ENCODE measurements around the gene NLGN1.

Gene NLGN1

DNA sequence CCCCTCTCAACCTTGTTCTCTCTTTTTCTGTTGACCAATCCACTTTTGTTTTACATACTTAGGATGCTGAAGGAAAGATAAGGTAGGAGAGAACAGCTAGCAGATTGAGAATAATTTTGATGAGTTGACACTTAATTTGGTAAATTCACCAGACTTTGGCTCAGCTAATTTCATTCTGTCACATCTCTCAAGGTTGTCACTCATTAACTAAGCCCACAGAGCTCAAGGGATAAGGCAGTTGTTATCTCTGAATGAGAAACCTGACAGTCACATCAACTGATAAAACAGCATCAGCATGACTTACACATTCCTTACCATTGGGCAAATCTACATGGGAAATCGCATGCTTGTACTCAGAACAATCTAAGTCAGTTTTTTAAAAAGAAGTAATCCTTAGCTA, 591.4 kb downstream of the NLGN1 start:
- DNase-seq (ENCODE audit: low read depth): no peak

DNA sequence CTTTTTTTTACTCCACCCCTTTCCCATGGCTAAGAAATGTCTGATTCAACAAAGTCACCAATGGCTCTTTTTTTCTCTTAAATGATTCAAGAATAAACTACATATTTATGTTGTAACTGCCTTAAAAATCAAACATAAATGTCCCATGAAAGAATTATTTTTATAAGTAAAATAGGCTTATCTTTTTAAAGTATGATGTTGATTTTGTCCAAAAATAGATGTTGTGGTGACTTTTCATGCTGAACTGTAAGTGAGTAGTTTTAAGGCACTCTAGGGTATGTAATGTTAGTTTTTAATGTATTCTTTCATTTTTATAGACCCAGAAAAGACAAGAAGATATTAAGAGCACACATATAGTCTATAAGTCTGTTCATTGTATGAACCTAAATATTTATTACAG, 594.9 kb downstream of the NLGN1 start:
- no peak for DNase-seq (ENCODE audit: low read depth)

DNA sequence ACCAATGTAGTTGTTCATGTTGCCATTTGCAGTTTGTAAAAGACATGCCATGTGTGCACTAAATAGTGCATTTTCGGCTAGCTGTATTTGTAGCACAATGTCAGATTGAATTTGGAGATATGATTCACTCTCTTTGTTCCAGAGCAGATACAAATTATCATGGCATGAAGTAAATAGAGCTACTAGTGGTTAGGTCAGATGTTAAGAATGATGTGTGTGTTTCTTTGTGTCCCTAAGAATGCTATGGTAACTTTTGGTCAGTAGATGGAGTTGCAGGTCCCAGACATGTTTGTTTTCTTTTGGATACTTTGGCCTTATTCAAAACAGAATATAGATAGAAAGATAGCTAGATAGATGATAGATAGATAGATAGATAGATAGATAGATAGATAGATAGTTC, 595.8 kb downstream of the NLGN1 start:
- no peak for DNase-seq (ENCODE audit: low read depth)

DNA sequence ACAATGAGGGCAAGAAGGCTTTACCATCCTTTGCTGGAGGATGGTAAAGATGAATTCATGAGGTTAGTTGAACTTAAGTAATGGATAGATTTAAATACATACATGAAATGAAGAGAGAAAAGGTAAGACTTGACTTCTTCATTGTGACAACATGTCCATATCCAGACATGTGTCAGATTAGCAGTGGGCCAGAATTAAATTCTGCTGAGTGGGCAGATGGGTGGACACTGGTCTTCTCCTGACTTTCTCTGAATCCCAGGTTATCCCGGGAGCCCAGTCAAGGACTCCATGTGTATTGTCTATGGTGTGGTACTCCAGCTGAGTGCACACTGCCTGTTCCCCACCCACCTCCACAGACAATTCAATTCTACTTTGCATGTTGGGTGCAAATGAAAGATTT, 603.1 kb downstream of the NLGN1 start:
- DNase-seq (ENCODE audit: low read depth): no peak

DNA sequence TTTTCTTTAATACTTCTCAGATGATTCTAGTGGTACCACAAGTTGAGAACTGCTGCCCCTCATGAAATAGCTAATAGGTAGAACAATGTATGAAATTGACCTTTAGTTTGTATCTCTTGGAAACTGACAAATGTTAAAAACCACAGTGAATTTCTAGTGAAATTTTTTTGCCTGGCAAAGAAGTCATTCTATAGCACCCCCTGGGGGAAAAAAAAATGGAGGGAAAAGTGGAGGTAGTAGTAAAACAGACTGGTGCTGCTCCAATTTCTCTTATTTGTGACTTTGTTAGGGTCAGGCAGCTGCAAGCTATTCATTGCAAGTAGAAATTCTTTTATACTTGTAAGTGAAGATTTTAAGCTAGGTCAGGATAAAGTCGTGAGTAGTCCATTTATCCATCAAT, 605.0 kb downstream of the NLGN1 start:
- DNase-seq (ENCODE audit: low read depth): no peak

DNA sequence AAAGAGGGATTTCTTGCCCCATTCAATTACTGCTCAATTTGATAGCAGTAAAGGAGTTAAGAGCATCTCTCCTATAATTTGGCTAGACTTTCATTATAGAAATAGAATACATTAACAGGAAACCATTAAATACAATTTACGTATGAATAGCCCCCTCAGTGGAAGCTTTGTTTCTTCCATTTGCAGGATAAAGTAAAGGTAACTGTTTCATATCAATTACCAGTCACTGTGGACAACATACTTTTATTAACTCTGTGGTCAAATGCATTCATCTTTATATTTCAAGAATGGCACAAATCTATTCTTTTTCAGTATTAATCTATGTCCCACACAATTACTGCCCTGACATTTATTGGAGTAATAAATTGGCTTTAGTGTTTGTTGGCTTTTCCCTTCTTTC, 613.4 kb downstream of the NLGN1 start:
- DNase-seq (ENCODE audit: low read depth): no peak

DNA sequence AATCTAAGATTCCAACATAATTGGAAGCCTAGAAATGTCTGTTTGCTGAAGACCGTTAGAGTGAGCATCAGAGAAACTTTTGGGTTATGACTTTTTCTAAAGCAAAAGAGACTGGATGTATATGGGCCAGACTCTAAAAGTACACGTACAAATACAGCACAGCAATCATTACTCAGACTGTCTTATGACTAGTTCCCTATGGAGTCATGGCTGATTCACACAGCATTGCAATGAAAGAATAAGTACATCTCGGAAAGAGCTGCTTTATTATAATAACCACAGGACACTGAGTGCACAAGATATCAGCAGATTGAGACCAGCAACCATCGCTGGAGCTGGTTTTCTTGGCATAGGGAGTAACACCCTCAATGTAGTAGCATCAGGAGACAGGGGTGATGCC, 618.6 kb downstream of the NLGN1 start:
- no peak for DNase-seq (ENCODE audit: low read depth)

DNA sequence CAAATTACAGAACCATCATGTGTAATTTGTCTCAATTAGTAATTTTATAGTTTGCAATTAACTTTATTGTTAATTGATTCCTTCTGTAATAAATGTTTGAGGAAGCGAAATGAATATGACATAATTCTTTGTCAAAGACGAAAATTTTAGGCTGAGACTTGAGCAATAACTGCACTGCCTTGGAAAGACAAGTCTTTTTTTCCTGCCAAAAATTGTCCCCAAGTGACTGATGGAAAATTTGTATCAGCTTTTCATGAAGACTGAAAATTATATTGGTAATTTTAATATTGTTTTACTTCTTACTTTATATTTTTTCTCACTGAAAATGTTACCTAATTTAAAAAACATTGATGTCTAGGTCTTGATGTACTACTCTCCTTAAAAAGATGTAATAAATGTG, 622.6 kb downstream of the NLGN1 start:
- no peak for DNase-seq (ENCODE audit: low read depth)

DNA sequence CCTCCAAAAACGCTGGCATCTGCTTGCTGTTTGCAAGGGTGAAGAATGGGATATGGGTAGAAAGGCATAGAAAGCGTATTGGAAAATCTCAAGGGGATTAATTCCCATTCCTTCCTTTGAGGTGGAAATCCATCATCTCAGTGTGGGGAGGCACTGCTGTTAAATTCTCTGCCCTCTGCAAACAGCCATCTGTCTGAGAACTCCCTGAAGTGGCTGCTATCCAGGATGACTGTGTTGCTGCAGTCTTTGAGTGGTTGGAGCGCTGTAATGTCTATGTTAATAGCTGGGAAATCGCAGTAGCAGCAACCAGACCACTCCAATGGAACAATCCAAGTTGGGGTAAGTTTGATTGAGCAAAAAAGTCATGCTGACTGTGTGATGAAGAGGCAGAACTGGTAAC, 625.9 kb downstream of the NLGN1 start:
- DNase-seq (ENCODE audit: low read depth): no peak

DNA sequence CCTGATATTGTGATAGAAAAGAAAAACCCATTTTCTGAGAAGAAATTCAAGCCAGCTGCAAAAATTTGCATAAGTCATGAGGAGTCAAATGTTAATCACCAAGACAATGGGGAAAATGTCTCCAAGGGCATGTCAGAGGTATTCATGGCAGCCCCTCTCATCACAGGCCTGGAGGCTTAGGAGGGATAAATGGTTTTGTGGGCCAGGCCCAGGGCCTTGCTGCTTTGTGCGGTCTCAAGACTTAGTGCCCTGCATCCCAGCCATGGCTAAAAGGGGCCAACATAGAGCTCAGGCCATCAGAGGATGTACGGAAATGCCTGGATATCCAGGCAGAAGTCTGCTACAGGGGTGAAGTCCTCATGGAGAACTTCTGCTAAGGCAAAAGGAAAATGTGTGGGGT, 631.1 kb downstream of the NLGN1 start:
- no peak for DNase-seq (ENCODE audit: low read depth)

DNA sequence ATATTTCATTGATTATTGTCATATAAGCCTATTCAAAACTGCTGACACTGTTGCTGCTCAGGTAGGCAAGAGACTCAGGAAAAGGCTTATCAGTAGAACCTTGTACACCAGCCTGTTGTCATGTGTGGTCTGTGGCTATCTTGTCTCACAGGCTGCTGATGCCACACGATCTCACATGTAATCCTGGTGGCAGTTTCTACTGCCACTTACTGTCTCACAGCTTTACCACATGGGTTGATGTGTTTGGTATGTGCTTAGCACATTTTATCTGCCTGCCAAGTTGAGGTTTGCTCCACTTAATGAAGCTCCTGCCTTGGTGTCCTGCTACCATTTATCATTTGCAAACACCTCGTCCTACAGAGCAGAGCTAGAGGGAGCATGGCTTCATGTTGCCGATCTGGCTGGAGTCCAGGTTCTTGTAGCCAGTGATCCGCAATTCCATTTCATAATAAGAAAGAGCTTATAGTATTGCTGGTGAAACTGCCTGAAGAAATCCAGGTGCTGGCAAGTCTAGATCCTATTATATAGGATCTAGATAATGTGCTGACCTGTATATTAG, 637.9 kb downstream of the NLGN1 start:
- no peak for DNase-seq (ENCODE audit: low read depth)

DNA sequence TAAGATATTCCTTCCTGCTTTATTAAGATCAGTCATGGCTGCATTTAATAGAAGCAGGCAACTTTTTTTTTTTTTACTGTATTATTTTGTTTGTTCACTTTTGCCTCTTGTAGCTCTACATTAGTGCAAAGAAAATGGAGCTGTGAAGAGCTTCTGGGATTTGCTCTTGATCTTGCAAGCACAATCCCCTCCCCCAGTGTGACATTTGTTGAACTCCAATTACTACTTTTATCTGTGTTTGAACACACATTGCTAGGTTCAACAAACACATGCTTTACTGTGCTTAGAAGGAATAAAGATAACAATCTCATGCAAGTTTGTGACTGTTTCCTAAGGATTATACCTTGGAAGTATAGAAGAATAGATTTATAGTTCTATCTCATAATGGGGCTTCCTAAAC, 648.8 kb downstream of the NLGN1 start:
- no peak for DNase-seq (ENCODE audit: low read depth)

DNA sequence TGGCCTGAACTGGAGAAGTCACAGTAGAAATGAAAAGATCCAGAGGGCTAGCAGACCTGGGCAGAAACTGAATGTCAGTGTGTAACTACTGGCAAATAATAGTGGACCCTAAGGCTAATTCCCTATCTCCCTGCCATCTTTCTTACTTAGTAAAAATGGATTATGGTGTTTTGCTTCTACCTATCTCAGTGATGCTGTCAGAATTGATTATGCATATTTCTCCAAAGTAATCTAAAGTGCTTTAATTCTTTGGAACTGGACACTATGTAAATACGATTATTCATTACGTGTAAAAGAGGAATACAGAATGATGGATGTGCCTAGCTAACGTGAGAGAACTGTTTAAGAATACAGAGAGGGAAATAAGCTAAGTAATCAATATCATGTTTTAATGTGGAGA, 651.9 kb downstream of the NLGN1 start:
- no peak for DNase-seq (ENCODE audit: low read depth)

DNA sequence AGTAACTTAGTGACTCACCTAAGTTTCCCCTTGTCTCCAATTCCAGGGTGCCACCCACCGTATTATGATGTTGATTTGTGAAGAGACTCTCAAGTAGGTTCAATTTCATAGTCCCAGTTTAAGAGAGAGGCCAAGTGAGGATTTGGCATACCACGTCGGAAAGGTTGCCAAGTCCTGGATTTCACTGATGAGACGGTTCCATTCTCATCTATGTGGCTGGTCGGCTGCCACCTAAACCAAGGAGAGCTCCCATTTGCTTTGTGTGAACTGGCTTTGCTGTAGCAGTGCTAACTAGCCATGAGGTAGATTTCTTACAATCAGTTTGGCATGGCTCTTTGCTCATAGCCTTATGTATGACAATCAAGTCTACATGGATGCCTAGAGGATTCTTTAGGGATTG, 653.6 kb downstream of the NLGN1 start:
- DNase-seq (ENCODE audit: low read depth): no peak

DNA sequence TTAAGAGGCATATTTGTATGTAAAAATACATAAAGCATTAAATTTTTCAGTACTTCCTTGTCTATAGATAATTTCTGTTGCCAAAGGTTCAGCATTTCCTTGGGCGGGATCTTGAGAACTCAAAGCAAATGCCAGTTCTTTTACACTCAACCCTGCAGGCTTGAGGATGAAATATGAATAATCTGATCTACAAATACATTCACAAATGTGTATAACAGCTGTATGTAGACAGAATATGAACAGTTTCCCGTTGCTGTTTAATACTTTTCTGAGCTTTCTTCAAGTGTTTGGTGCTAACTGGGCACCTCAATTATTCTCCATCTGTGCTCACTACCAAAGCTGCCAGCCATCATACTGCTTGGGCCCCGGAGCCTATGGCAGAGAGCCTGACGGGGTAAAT, 661.3 kb downstream of the NLGN1 start:
- no peak for DNase-seq (ENCODE audit: low read depth)

DNA sequence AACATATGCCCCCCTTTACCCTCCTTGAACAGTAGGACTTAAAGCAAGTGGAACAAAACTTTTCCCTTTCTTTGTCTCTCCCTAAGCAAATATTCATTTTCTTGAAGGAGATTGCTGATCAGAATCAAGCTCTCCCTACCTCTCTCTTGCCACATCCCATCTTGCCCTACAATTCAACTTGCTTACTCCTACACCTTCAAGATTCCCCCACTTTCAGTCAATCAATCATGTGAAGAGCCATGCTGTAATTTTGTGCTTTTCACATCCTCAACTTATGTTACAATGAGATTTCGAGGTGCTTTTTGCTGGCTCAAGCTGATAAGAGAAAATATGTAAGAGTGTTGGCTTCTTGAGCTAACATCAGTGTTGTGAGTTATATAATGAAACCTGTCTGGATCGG, 662.9 kb downstream of the NLGN1 start:
- DNase-seq (ENCODE audit: low read depth): no peak

DNA sequence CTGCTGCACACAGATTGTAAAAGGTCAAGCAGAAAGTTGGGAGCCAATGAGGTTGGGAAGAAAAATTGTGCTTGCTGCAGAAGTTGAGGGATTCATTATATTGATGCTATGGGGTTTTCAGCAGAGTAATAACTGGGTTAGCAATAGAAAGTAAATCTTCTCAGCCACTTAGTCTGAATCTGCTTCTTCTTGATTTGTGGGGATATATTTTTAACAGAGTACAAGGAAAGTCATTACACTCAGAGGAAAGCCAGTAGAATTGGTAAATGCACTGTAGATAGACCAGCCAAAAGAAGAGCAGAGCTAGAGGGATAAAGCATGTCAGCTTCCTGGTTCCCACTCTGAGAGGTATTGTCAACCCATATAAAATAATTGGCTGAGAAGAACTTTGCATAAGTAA, 663.6 kb downstream of the NLGN1 start:
- DNase-seq (ENCODE audit: low read depth): no peak

DNA sequence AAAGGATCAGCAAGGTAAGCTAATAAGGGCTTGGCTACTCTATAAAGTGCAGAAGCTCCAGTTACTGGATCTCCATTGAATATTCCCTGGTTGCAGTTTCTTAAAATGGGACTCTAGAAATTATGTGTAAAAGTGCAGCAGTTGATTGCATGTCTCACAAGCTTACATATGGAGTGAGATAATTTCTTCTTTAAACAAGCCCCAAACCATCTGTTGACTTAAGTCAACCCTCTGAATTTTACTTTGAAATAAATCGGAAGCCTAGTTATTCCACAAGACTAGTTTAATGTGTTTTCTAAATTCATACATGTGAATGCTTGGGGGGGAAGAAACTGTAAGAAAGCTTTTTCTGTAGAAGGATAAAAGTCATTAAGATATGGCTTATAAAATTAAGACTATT, 664.2 kb downstream of the NLGN1 start:
- DNase-seq (ENCODE audit: low read depth): no peak

DNA sequence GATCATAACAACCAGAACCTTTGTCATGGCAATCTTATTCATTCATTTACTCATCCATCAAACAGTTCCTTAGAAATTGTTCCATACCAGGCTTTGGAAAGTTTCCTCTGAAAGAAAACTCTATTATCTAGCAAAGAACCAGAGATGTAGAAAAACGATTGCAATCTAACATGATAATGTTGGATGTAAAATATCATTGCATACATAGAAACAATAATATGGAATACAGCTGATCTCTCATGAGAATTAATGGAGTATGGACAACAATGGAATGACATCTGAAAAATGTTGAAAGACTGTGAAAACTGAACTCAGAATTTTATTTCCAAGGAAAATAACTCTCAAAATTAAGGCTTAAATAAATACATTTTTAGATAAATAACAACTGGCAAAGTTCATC, 665.4 kb downstream of the NLGN1 start:
- no peak for DNase-seq (ENCODE audit: low read depth)

DNA sequence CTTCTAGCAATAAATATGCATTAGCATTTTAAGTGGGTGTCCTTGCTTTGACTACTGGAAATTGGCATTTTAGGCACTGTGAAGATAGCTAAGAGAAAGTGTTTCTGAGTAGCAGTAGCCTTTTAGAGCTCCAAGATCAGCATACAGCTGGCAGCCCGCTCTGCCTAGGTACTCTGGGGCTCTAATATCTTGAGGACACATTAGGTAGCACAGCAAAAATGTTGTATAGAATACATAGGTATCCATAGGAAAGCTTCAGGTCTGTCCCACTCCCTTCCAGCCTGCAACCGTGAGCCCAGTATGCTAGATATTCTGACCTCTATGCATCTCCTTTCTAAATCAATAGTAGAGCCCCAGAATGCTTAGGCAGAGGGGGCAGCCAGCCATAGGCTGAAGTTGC, 670.5 kb downstream of the NLGN1 start:
- no peak for DNase-seq (ENCODE audit: low read depth)

DNA sequence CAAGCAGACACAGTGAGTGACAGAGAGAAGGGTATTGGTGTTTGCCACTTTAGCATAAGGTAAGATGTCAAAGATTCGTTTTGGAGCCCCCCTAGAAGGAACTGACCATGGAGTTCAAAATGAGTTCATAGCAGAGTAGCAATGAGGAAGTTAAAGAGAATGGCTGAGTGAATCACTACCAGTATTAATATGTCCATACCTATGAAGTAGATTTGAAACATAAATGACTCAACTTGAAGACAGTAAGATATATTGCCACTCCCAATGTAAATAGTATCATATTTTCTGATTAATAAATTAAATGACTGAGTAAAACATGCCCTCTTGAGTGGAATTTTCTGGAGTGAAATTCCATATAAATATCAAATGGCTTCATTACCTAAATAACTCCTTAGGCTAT, 675.1 kb downstream of the NLGN1 start:
- DNase-seq (ENCODE audit: low read depth): no peak

DNA sequence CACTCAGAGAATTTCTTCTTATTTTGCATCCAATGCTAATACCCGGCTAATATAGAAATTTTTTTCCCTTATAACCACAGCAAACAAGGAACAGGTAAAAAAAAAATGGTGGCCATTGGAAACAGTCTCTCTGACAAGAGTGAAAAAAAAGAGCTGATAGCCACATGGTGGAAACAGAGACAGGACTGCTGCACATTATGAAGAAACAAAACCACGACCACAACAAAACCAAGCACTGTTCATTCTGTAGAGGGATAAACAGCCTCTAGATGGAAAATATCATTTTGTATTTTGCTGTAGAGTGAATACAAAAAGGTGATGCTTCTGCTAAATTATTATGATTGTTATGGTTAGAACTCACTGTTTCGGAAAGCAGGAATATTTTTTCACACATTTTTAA, 686.2 kb downstream of the NLGN1 start:
- DNase-seq (ENCODE audit: low read depth): no peak

DNA sequence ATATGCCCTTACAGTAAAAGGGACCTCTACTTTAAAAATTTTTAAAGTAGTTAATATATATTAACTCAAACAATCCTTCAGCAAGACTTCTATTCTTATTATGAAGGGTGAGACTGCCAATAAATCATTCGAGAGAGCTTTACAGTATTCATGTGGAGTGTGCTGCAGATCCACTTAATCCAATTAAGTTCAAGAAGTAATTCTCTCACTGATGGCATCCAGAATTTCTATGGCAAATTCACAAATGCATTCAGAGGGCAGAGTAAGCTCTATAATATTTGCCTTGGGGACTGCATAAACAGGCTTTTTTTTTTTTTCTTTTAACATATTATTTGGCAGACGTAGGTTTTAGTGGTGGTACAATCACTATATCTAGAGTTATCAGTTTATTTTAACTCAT, 692.0 kb downstream of the NLGN1 start:
- DNase-seq (ENCODE audit: low read depth): no peak

DNA sequence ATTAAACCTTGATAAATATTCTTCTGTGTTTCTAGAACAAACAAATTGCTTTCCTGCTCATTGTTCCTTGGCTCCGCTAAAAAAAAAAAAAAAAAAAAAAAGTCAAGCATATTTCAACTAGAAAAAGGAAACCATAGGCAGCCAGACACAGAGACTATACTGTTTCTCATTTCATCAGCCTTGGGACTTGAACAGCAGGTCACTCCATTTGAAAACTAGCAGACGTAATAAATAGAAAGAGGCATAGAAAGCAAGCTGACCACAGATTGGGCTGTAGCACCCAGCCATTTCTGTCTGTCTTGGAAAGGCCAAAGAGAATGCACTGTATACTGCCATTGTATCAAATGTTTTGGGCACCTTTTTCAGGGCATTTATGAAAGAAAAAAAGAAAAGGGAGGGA, 697.1 kb downstream of the NLGN1 start:
- no peak for DNase-seq (ENCODE audit: low read depth)

DNA sequence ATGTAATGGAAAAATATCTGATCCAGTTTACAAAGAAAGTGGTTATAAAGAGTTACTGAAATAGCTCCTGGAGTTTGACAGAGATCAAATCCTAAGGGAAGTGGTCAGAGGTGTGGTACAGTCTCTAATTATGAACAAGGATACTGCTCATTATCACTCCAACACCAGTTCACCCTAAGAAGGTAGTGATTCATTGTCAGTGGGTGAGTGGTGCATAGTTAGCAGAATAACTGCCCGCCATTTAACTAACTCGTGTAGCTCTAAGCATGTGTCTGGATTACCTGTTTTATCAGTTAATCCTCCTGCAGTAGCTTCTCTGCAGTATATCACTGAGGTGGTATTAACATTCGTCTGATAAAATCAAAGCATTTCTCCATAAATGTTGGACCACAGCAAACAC, 700.1 kb downstream of the NLGN1 start:
- no peak for DNase-seq (ENCODE audit: low read depth)
